ENCODE data around the gene RAB11FIP4.

RAB11FIP4 gene

GRCh38 chr17:31488264-31488981, 96.9 kb downstream of the RAB11FIP4 start:
- DNase-seq = no peak

GRCh38 chr17:31488982-31489294, 97.5 kb downstream of the RAB11FIP4 start:
- DNase-seq = no peak

GRCh38 chr17:31489295-31490018, 98.0 kb downstream of the RAB11FIP4 start:
- DNase-seq = no peak

GRCh38 chr17:31490019-31490650, 98.7 kb downstream of the RAB11FIP4 start:
- no peak for DNase-seq

GRCh38 chr17:31490671-31491375, 99.3 kb downstream of the RAB11FIP4 start:
- no peak for DNase-seq

- DNase-seq = no peak
These were observed 100.1 kb downstream of the RAB11FIP4 start for GRCh38 chr17:31491376-31492131.

- DNase-seq = no peak
These were observed 100.7 kb downstream of the RAB11FIP4 start for GRCh38 chr17:31492206-31492605.

GRCh38 chr17:31492880-31493655, 101.6 kb downstream of the RAB11FIP4 start:
- no peak for DNase-seq

GRCh38 chr17:31493656-31494155, 102.2 kb downstream of the RAB11FIP4 start:
- DNase-seq = no peak

GRCh38 chr17:31494259-31495021, 103.0 kb downstream of the RAB11FIP4 start:
- DNase-seq = no peak

- DNase-seq = no peak
These were observed 103.8 kb downstream of the RAB11FIP4 start for GRCh38 chr17:31495022-31495885.

- DNase-seq = no peak
These were observed 104.6 kb downstream of the RAB11FIP4 start for GRCh38 chr17:31496097-31496496.

- no peak for DNase-seq
These were observed 105.1 kb downstream of the RAB11FIP4 start for GRCh38 chr17:31496601-31497000.

GRCh38 chr17:31497431-31497830, 106.0 kb downstream of the RAB11FIP4 start:
- DNase-seq = no peak

GRCh38 chr17:31497994-31498826, 106.7 kb downstream of the RAB11FIP4 start:
- no peak for DNase-seq

- peak; percentile 82 for DNase-seq
These were observed 108.5 kb downstream of the RAB11FIP4 start for GRCh38 chr17:31499771-31500554.

- no peak for DNase-seq
These were observed 115.0 kb downstream of the RAB11FIP4 start for GRCh38 chr17:31506517-31506916.

Measured in femur (tissue), 1 donor.